ENCODE measurements around the gene ATP8A2.

DNA sequence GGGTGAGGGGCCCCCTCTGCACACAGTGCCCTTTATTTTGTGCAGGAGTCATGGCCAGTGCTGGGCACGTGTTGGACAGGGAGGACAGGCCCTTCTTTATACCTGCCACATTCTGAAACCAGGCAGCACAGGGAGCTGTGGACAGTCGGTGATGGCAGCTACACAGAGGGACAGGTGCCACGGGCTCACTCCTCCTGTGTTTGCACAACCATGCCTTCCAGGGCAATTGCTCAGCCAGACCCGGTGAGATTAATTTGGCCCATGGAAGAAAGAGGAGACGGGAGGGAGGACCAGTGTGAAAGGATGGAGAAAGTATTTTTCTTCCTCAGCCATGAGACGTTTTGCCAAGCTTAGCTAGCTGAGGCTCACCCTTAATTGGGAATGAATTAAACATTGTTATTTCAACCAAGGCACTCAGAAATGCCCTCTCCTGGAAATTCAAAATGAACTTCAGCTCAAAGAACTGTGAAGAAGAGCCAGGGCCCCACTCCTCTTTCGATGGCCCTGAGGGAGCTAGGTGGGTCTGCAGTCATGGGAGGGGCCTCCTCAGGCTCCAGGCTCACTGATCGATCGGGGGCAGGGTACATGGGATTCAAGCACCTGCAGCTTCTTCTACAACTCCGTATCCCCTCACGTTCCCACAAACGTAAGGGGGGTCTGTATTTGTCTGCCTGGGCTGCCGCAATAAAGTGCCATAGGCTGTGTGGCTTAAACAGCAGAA is 638.9 kb downstream of the ATP8A2 start:
- no peak for TF ChIP-seq RAD21 (IDR thresholded peaks at IDR 0.05; ENCODE audit: low read length)
- TF ChIP-seq CTCF (conservative IDR thresholded peaks at IDR 0.05; ENCODE audit: low read depth, low read length) = no peak
